IMR-90 (cell line): ENCODE measurements around the gene CTCFL. TPM values are rescaled to one million over a fixed set of nuclear protein-coding genes. Genes with fewer than 3 reads are reported as not detected.

ENCODE experiments used
- ATAC-seq: fragments of 200-7000 bp; cut with Tn5 transposase; 2 replicates; pipeline ENCODE4 v1.9.1; 2020; ENCODE audit warnings: low read depth, mild to moderate bottlenecking, moderate library complexity
- BruUV-seq: library from RNA; stranded (reverse); fragments of 400-500 nt; replicated peaks from 2 replicates; lab custom pipeline; 2021; lab: Mats Ljungman, UMichigan
- CTCF ChIA-PET: fragments of 300-600 bp; formaldehyde crosslinking; extraction: SDS; loops from one replicate; lab custom pipeline; 2021; ENCODE audit warnings: antibody characterized with exemption; lab: Yijun Ruan, JAX
- POLR2A ChIA-PET: fragments of 300-600 bp; sonication (Branson Sonifier 250); formaldehyde crosslinking; loops from one replicate; lab custom pipeline; 2022; ENCODE audit warnings: antibody characterized with exemption; ENCODE audit not compliant: unreplicated experiment; lab: Charles Lee
- DNase-seq: peaks from one replicate; pipeline ENCODE4 v3.0.0; 2013
- H2AFZ ChIP-seq: replicated peaks from 2 replicates; pipeline ENCODE3; 2013; ENCODE audit warnings: low read length, mild to moderate bottlenecking; ENCODE audit not compliant: poor library complexity
- H2AK5ac ChIP-seq: 2 replicates; pipeline ENCODE4 v1.6.1; 2013; ENCODE audit warnings: low read depth, low read length, inconsistent platforms
- H2AK9ac ChIP-seq: replicated peaks from 2 replicates; pipeline ENCODE3; 2013; ENCODE audit warnings: mild to moderate bottlenecking, low read depth, low read length, moderate library complexity; ENCODE audit not compliant: poor library complexity
- H2BK120ac ChIP-seq: 2 replicates; pipeline ENCODE4 v1.6.1; 2013; ENCODE audit warnings: low read depth, low read length, inconsistent platforms
- H2BK15ac ChIP-seq: 3 replicates; pipeline ENCODE4 v1.6.1; 2013; ENCODE audit warnings: low read depth, low read length, inconsistent platforms
- H2BK20ac ChIP-seq: 2 replicates; pipeline ENCODE4 v1.6.1; 2013; ENCODE audit warnings: low read depth, mild to moderate bottlenecking, inconsistent platforms, low read length, moderate library complexity
- H2BK5ac ChIP-seq: 2 replicates; pipeline ENCODE4 v1.6.1; 2013; ENCODE audit warnings: mild to moderate bottlenecking, low read depth, low read length, inconsistent platforms; ENCODE audit not compliant: poor library complexity, severe bottlenecking
- H3K14ac ChIP-seq: replicated peaks from 2 replicates; pipeline ENCODE4 v1.6.1; 2013; ENCODE audit warnings: low read depth, low read length, inconsistent platforms
- H3K18ac ChIP-seq: 2 replicates; pipeline ENCODE4 v1.6.1; 2013; ENCODE audit warnings: low read depth, low read length, control low read depth
- H3K23ac ChIP-seq: 2 replicates; pipeline ENCODE4 v1.6.1; 2013; ENCODE audit warnings: low read depth, low read length, inconsistent platforms
- H3K27ac ChIP-seq: 2 replicates; pipeline ENCODE4 v1.5.1; 2013; ENCODE audit warnings: mild to moderate bottlenecking, control low read depth, low read length; ENCODE audit not compliant: insufficient read depth
- H3K27me3 ChIP-seq: 2 replicates; pipeline ENCODE4 v1.6.1; 2013; ENCODE audit warnings: low read length; ENCODE audit not compliant: control insufficient read depth, insufficient read depth
- H3K36me3 ChIP-seq: 2 replicates; pipeline ENCODE4 v1.6.1; 2013; ENCODE audit warnings: low read length, mixed read lengths; ENCODE audit not compliant: control insufficient read depth, insufficient read depth
- H3K4ac ChIP-seq: 2 replicates; pipeline ENCODE4 v1.6.1; 2013; ENCODE audit warnings: low read depth, low read length, inconsistent platforms
- H3K4me1 ChIP-seq: 2 replicates; pipeline ENCODE4 v1.6.1; 2013; ENCODE audit warnings: low read length, mixed read lengths; ENCODE audit not compliant: control insufficient read depth, insufficient read depth
- H3K4me2 ChIP-seq: 2 replicates; pipeline ENCODE4 v1.6.1; 2013; ENCODE audit warnings: low read depth, mild to moderate bottlenecking, control low read depth, low read length, moderate library complexity
- H3K4me3 ChIP-seq: 2 replicates; pipeline ENCODE4 v1.5.1; 2013; ENCODE audit warnings: low read depth, mild to moderate bottlenecking, control low read depth, low read length, moderate library complexity; ENCODE audit not compliant: insufficient read depth
- H3K56ac ChIP-seq: 2 replicates; pipeline ENCODE4 v1.6.1; 2013; ENCODE audit warnings: low read length, inconsistent platforms; ENCODE audit not compliant: insufficient read depth; ENCODE audit errors: extremely low read depth
- H3K79me1 ChIP-seq, 2 experiments: 2 replicates each; pipeline ENCODE4 v1.6.1; 2013; ENCODE audit warnings: low read length in 2 of 2, inconsistent platforms in 1 of 2, low read depth in 1 of 2
- H3K9ac ChIP-seq: 2 replicates; pipeline ENCODE4 v1.6.1; 2013; ENCODE audit warnings: low read depth, low read length, control low read depth
- H3K9me1 ChIP-seq: 2 replicates; pipeline ENCODE4 v1.6.1; 2013; ENCODE audit warnings: low read length, inconsistent platforms; ENCODE audit not compliant: insufficient read depth
- H3K9me3 ChIP-seq: 2 replicates; pipeline ENCODE4 v1.6.1; 2013; ENCODE audit warnings: low read length; ENCODE audit not compliant: control insufficient read depth, insufficient read depth
- H4K20me1 ChIP-seq: 2 replicates; pipeline ENCODE4 v1.6.1; 2013; ENCODE audit warnings: low read length, inconsistent platforms; ENCODE audit not compliant: insufficient read depth
- H4K5ac ChIP-seq: 2 replicates; pipeline ENCODE4 v1.6.1; 2013; ENCODE audit warnings: mild to moderate bottlenecking, low read depth, low read length, control low read depth
- H4K8ac ChIP-seq, 2 experiments: 2 replicates each; pipeline ENCODE4 v1.6.1; 2013; ENCODE audit warnings: low read depth in 2 of 2, low read length in 2 of 2, control low read depth in 1 of 2, inconsistent platforms in 1 of 2
- H4K91ac ChIP-seq: 2 replicates; pipeline ENCODE4 v1.6.1; 2013; ENCODE audit warnings: low read depth, low read length, inconsistent platforms; ENCODE audit not compliant: insufficient read depth
- BHLHE40 ChIP-seq: fragments of 150-350 bp; IDR thresholded peaks from 2 replicates; pipeline ENCODE4 v1.6.1; 2016; ENCODE audit warnings: mild to moderate bottlenecking, low read depth, low read length
- CHD1 ChIP-seq: IDR thresholded peaks from 2 replicates; pipeline ENCODE4 v1.6.1; 2012; ENCODE audit warnings: low read depth, low read length, improper control_type of control experiment
- FOS ChIP-seq: fragments of 150-350 bp; IDR thresholded peaks from 2 replicates; pipeline ENCODE4 v1.6.1; 2016; ENCODE audit warnings: low read depth, low read length
- MAZ ChIP-seq: IDR thresholded peaks from 2 replicates; pipeline ENCODE4 v1.6.1; 2012; ENCODE audit warnings: low read depth, mild to moderate bottlenecking, low read length, improper control_type of control experiment, moderate library complexity, borderline replicate concordance
- POLR2A ChIP-seq: IDR thresholded peaks from 2 replicates; pipeline ENCODE4 v1.6.1; 2012; ENCODE audit warnings: mild to moderate bottlenecking, low read depth, low read length
- RCOR1 ChIP-seq: IDR thresholded peaks from 2 replicates; pipeline ENCODE4 v1.6.1; 2012; ENCODE audit warnings: mild to moderate bottlenecking, low read length, improper control_type of control experiment; ENCODE audit not compliant: insufficient replicate concordance
- RFX5 ChIP-seq: IDR thresholded peaks from 2 replicates; pipeline ENCODE4 v1.8.0; 2012; ENCODE audit warnings: low read depth, mild to moderate bottlenecking, low read length, moderate library complexity
- WGBS, 2 experiments: methylation state at CpG; one replicate each; pipeline versions ENCODE4 v1.1.5 to v1.1.7; 2013; ENCODE audit warnings: missing lambda C conversion rate in 2 of 2; ENCODE audit not compliant: insufficient read length in 1 of 2; ENCODE audit errors: extremely low coverage in 2 of 2; 5-methylcytosine and 5-hydroxymethylcytosine counted together
- dilution Hi-C: fragments of 300-500 bp; cut with HindIII; formaldehyde crosslinking; loops from one replicate; pipeline ENCODE4 v1.14.3; 2018; ENCODE audit warnings: low sequenced_read_pairs; ENCODE audit not compliant: unreplicated experiment
- in situ Hi-C: fragments of 300-500 bp; cut with MboI; formaldehyde crosslinking; loops from 3 replicates; pipeline ENCODE4 v1.14.3; 2019; ENCODE audit warnings: low sequenced_read_pairs, inconsistent platforms, mixed read lengths
- intact Hi-C: fragments of 100-400 bp; cut with micrococcal nuclease; formaldehyde crosslinking; loops from 2 replicates; pipeline ENCODE4 v1.10.0; 2022
- polyA plus RNA-seq, 3 experiments: library from polyadenylated mRNA; depleted of rRNA; stranded (reverse); fragments of >200 nt; gene quantifications; 2 replicates each; pipeline ENCODE4 v1.2.3, GENCODE V29; 2012; ENCODE audit warnings: low replicate concordance in 1 of 3
- total RNA-seq: library from RNA; depleted of rRNA; stranded (reverse); fragments of >200 nt; gene quantifications from 2 replicates; pipeline ENCODE4 v1.2.3, GENCODE V29; 2012

CTCFL gene
- total and polyA plus RNA-seq, 2 of the 4 experiments (the other 2 are of a cell fraction), result not detected

DNA sequence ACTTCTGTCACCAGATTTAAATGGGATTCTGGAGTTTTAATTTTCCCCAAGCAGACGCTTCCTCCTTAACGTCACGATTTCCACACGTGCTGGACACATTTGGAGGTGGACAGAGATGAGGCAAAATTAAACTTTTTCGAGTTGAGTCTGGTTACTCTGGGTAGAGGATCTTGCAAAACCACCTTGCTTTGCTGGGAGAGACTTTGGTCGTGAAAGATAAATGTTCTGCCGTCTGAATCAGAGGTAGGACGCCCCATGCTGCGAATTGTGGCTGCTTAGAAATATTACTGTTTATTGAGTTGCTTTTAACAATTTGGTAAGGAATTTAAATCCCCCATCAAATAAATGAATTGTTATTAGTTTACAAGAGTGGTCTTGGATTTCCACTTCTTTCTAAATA is 46.8 kb downstream of the CTCFL start:
- Histone ChIP-seq H2BK15ac (no peak overlapping the region), H3K56ac (no peak overlapping the region), H3K23ac (no peak overlapping the region), H3K18ac (no peak overlapping the region), H3K79me1 (no peaks in the 10 kb centered on the region), H3K4me1 (no peaks in the 10 kb centered on the region), H4K91ac (no peak overlapping the region), H3K4me3 (no peak overlapping the region), H3K27me3 (peaks cover 31% of the 10 kb centered on the region), H3K9me3 (peaks cover 3% of the 10 kb centered on the region), H3K14ac (no peak overlapping the region), H3K9ac (no peak overlapping the region), H2AK5ac (no peak overlapping the region), H4K20me1 (no peaks in the 10 kb centered on the region), H2BK5ac (no peak overlapping the region), H4K5ac (no peak overlapping the region), H3K4ac (no peak overlapping the region), H3K36me3 (no peaks in the 10 kb centered on the region), H2BK20ac (no peak overlapping the region), H2AFZ (no peak overlapping the region), H3K4me2 (no peak overlapping the region), H2BK120ac (no peak overlapping the region), H3K9me1 (no peaks in the 10 kb centered on the region), H3K27ac (no peak overlapping the region), H4K8ac (no peak overlapping the region), H2AK9ac (no peak overlapping the region)
- intact Hi-C loops (no loop called here), in situ Hi-C loops (no loop called here), dilution Hi-C loops (no loop called here)
- DNase-seq (no peak), ATAC-seq (no peak)
- ChIA-PET POLR2A (no interaction called here), CTCF (no interaction called here)
- no TSS peak for BruUV-seq
- no peak for TF ChIP-seq RFX5
- no peak for TF ChIP-seq BHLHE40
- TF ChIP-seq RCOR1, result no peak
- no peak for TF ChIP-seq MAZ
- TF ChIP-seq CHD1, result no peak
- no peak for TF ChIP-seq FOS
- TF ChIP-seq POLR2A, result no peak
- WGBS, 2 experiments, result 0% methylated on average over 1 of the region's 9 CpGs; no CpG with 5 or more reads in 1 of the 2 experiments
